HEK293T (cell line): ENCODE results near the gene SNX1.

ENCODE experiments used
- CTCF ChIA-PET: fragments of 350-600 bp; formaldehyde crosslinking; extraction: SDS; loops from one replicate; lab custom pipeline; 2021; ENCODE audit warnings: antibody characterized with exemption, inconsistent platforms; lab: Yijun Ruan, JAX
- POLR2A ChIA-PET: fragments of 350-600 bp; formaldehyde crosslinking; extraction: SDS; loops from one replicate; lab custom pipeline; 2020; ENCODE audit warnings: antibody characterized with exemption, inconsistent platforms; lab: Yijun Ruan, JAX
- DNase-seq: peaks from one replicate; pipeline ENCODE4 v3.0.0; 2012; ENCODE audit warnings: mixed read lengths; ENCODE audit errors: extremely low spot score
- ARNT ChIP-seq: fragments of 450-650 bp; IDR thresholded peaks from 2 replicates; pipeline ENCODE4 v1.6.1; 2017; ENCODE audit warnings: mild to moderate bottlenecking
- BHLHE40 ChIP-seq: fragments of 450-650 bp; IDR thresholded peaks from 2 replicates; pipeline ENCODE4 v1.6.1; 2016; ENCODE audit warnings: mild to moderate bottlenecking, moderate library complexity, borderline replicate concordance
- CTBP1 ChIP-seq: fragments of 450-650 bp; IDR thresholded peaks from 2 replicates; pipeline ENCODE4 v1.6.1; 2016; ENCODE audit warnings: borderline replicate concordance
- ELF4 ChIP-seq: fragments of 450-650 bp; IDR thresholded peaks from 2 replicates; pipeline ENCODE4 v1.6.1; 2017; ENCODE audit warnings: antibody characterized with exemption
- FOXA1 ChIP-seq: fragments of 450-650 bp; IDR thresholded peaks from 2 replicates; pipeline ENCODE4 v1.6.1; 2016; ENCODE audit warnings: mild to moderate bottlenecking
- FOXK2 ChIP-seq: fragments of 450-650 bp; IDR thresholded peaks from 2 replicates; pipeline ENCODE4 v1.6.1; 2016; ENCODE audit warnings: mild to moderate bottlenecking
- FOXM1 ChIP-seq: fragments of 450-650 bp; IDR thresholded peaks from 2 replicates; pipeline ENCODE4 v1.6.1; 2017; ENCODE audit warnings: mild to moderate bottlenecking, borderline replicate concordance
- HDGF ChIP-seq: fragments of 450-650 bp; IDR thresholded peaks from 2 replicates; pipeline ENCODE4 v1.6.1; 2017; ENCODE audit warnings: antibody characterized with exemption, borderline replicate concordance
- L3MBTL2 ChIP-seq: fragments of 450-650 bp; conservative IDR thresholded peaks from 2 replicates; pipeline ENCODE4 v1.6.1; 2016; ENCODE audit warnings: mild to moderate bottlenecking
- LEF1 ChIP-seq: fragments of 450-650 bp; IDR thresholded peaks from 2 replicates; pipeline ENCODE4 v1.6.1; 2017; ENCODE audit warnings: mild to moderate bottlenecking, borderline replicate concordance
- NFRKB ChIP-seq: fragments of 450-650 bp; IDR thresholded peaks from 2 replicates; pipeline ENCODE4 v1.6.1; 2016; ENCODE audit warnings: mild to moderate bottlenecking, moderate library complexity
- PKNOX1 ChIP-seq: fragments of 450-650 bp; IDR thresholded peaks from 2 replicates; pipeline ENCODE4 v1.6.1; 2016
- SP1 ChIP-seq: fragments of 450-650 bp; IDR thresholded peaks from 2 replicates; pipeline ENCODE4 v1.6.1; 2017
- SUZ12 ChIP-seq: fragments of 450-650 bp; IDR thresholded peaks from 2 replicates; pipeline ENCODE4 v1.6.1; 2016; ENCODE audit warnings: mild to moderate bottlenecking
- TARDBP ChIP-seq: fragments of 450-650 bp; IDR thresholded peaks from 2 replicates; pipeline ENCODE4 v1.6.1; 2016
- ZNF384 ChIP-seq: fragments of 450-650 bp; IDR thresholded peaks from 2 replicates; pipeline ENCODE4 v1.6.1; 2016

SNX1 gene

GRCh38 chr15:64161688-64162477, 66.1 kb downstream of the SNX1 start:
- TF ChIP-seq FOXA1 (no peak), HDGF (no peak), FOXK2 (no peak), BHLHE40 (no peak), ARNT (no peak), TARDBP (no peak), ZNF384 (no peak), NFRKB (no peak), LEF1 (no peak), SUZ12 (no peak), FOXM1 (no peak), SP1 (no peak)
- no peak for DNase-seq
- POLR2A ChIA-PET: interaction anchor here (1.9 to 2.6 kb wide), 2 partner anchors 8 to 11 kb away, joined by 9 to 18 read pairs; partner anchors contain the start of gene SNX22
- CTCF ChIA-PET: interaction anchor here (0.5 to 1.3 kb wide), 3 partner anchors 9 to 44 kb away, joined by 3 to 6 read pairs (median 4); no protein-coding TSS in a partner anchor

- ChIA-PET POLR2A (interaction anchor here (0.7 to 2.6 kb wide), 6 partner anchors 9 to 218 kb away, joined by 3 to 18 read pairs (median 6); partner anchors contain the start of gene SNX22), CTCF (interaction anchor here (1.1 kb wide), 1 partner anchor 9 kb away, joined by 6 read pairs; no protein-coding TSS in a partner anchor)
- no peak for DNase-seq
- TF ChIP-seq SP1 (no peak), ZNF384 (no peak), NFRKB (no peak), LEF1 (no peak), FOXK2 (no peak), FOXA1 (no peak), ARNT (no peak), L3MBTL2 (no peak), ELF4 (no peak), BHLHE40 (no peak)
Measured at GRCh38 chr15:64162478-64162868, 66.7 kb downstream of the SNX1 start.

DNA sequence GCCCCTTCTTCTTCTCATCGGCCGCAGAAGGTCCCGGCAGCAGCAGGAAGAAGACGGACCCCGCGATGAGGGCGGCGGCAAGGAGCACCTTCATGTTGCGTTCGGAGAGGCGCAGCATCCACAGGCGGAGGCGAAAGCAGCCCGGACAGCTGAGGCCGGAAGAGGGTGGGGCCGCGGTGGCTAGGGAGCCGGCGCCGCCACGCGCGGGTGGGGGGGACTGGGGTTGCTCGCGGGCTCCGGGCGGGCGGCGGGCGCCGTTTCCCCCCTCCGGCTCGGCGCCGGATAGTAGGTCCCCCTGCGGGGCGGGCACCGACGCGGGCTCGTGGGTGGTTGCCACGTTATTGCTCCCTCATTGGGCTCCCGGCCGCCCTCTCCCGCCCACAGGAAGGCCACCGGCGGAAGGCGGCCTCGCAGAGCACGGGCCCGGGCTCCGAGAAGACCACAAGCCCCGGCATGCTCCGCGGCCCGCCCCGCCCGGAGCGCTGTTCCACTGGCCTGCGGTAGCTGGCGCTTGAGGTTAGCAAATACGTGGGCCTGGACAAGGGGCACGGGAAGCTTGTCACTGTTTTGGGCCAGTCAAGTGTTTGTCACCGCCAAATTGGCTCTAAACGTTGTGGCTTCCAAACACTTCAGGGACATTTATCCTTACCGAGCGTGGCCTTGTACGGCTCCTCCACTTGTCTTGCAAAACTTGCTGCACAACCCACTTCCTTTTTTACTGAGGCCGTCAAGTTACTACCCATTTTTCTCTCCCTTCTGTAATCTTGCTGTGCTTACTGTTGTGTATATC, 67.3 kb downstream of the SNX1 start, which contains the start of gene PPIB:
Gene PPIB (minus strand): TSS at position 154 of the 790 bp plus-strand sequence. CDS start 36 bp downstream, at position 118.
- ChIA-PET POLR2A (interaction anchor here (0.6 to 2.6 kb wide), 17 partner anchors 9 to 731 kb away, joined by 3 to 18 read pairs (median 3); partner anchors contain the start of genes CIAO2A, SNX22 and TRIP4), CTCF (interaction anchor here (0.5 to 1.5 kb wide), 2 partner anchors 13 to 204 kb away, joined by 6 to 10 read pairs; no protein-coding TSS in a partner anchor)
- TF ChIP-seq SP1 (no peak), PKNOX1 (no peak), ARNT (no peak), HDGF (no peak), CTBP1 (no peak), LEF1 (no peak), L3MBTL2 (no peak), FOXM1 (no peak), FOXA1 (no peak)
- DNase-seq: peak; percentile 87

- TF ChIP-seq ARNT: no peak
- CTCF ChIA-PET: interaction anchor here (0.5 to 1.5 kb wide), 2 partner anchors 14 to 203 kb away, joined by 6 to 10 read pairs; no protein-coding TSS in a partner anchor
- POLR2A ChIA-PET: interaction anchor here (0.6 to 2.6 kb wide), 15 partner anchors 8 to 730 kb away, joined by 3 to 18 read pairs (median 4); partner anchors contain the start of genes CIAO2A, SNX22 and TRIP4
- no peak for DNase-seq
Measured at GRCh38 chr15:64163659-64164362, 68.0 kb downstream of the SNX1 start.

DNA sequence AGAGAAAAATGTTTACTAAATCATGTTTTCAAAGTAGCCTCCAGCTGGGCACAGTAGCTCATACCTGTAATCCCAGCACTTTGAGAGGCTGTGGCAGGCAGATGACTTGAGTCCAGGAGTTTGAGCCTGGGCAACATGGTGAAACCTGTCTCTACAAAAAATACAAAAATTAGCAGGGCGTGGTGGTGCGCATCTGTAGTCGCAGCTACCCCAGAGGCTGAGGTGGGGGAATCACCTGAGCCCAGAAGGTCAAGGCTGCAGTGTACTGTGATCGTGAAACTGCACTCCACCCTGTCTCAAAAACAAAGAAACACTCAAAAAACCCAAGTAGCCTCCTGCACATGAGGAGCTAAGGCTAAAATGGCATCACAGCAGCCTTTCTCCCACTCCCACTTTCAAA, 68.7 kb downstream of the SNX1 start:
- ChIA-PET CTCF (interaction anchor here (0.6 kb wide), 1 partner anchor 97 kb away, joined by 3 read pairs; no protein-coding TSS in a partner anchor), POLR2A (no interaction called here)
- TF ChIP-seq FOXM1 (no peak), SUZ12 (no peak), FOXK2 (no peak), FOXA1 (no peak), ARNT (no peak), ZNF384 (no peak), NFRKB (no peak), L3MBTL2 (no peak), LEF1 (no peak), TARDBP (no peak), PKNOX1 (no peak), ELF4 (no peak), CTBP1 (no peak), BHLHE40 (no peak), HDGF (no peak), SP1 (no peak)
- DNase-seq: no peak
